ENCODE data around the gene METAP2.
"Not testable (repeated sequence)": the region's sequence is repeated elsewhere in the genome, so short reads cannot be mapped to it uniquely, and the experiment has no call there.

METAP2 gene

GRCh38 chr12:95473884-95474659, at the start of gene METAP2:
TSS of gene METAP2 (plus strand) at chr12:95474152. CDS start at chr12:95474180, 28 bp downstream.
- DNase-seq (ENCODE audit: low read depth) = peak; percentile 95

- no peak for DNase-seq (ENCODE audit: low read depth)
Measured at GRCh38 chr12:95424271-95424994, 49.5 kb upstream of the METAP2 start.

GRCh38 chr12:95429172-95429510, 44.8 kb upstream of the METAP2 start:
- DNase-seq (ENCODE audit: low read depth) = no peak

- no peak for DNase-seq (ENCODE audit: low read depth)
Measured at GRCh38 chr12:95431120-95431519, 42.8 kb upstream of the METAP2 start.

GRCh38 chr12:95435355-95435754, 38.6 kb upstream of the METAP2 start:
- no peak for DNase-seq (ENCODE audit: low read depth)

GRCh38 chr12:95437565-95437964, 36.4 kb upstream of the METAP2 start:
- DNase-seq (ENCODE audit: low read depth) = no peak

GRCh38 chr12:95439461-95440230, 34.3 kb upstream of the METAP2 start:
- DNase-seq (ENCODE audit: low read depth) = no peak

GRCh38 chr12:95440401-95440800, 33.6 kb upstream of the METAP2 start:
- DNase-seq (ENCODE audit: low read depth) = no peak

GRCh38 chr12:95443459-95443858, 30.5 kb upstream of the METAP2 start:
- DNase-seq (ENCODE audit: low read depth) = no peak

- DNase-seq (ENCODE audit: low read depth) = not testable (repeated sequence)
Measured at GRCh38 chr12:95445099-95445498, 28.9 kb upstream of the METAP2 start.

- no peak for DNase-seq (ENCODE audit: low read depth)
Measured at GRCh38 chr12:95445884-95446505, 28.0 kb upstream of the METAP2 start.

- DNase-seq (ENCODE audit: low read depth) = no peak
Measured at GRCh38 chr12:95446506-95446900, 27.4 kb upstream of the METAP2 start.

- not testable (repeated sequence) for DNase-seq (ENCODE audit: low read depth)
Measured at GRCh38 chr12:95449656-95450055, 24.3 kb upstream of the METAP2 start.

GRCh38 chr12:95452501-95452900, 21.5 kb upstream of the METAP2 start:
- DNase-seq (ENCODE audit: low read depth) = not testable (repeated sequence)

- not testable (repeated sequence) for DNase-seq (ENCODE audit: low read depth)
Measured at GRCh38 chr12:95453881-95454280, 20.1 kb upstream of the METAP2 start.

GRCh38 chr12:95454780-95455215, 19.2 kb upstream of the METAP2 start:
- not testable (repeated sequence) for DNase-seq (ENCODE audit: low read depth)

GRCh38 chr12:95457605-95458004, 16.3 kb upstream of the METAP2 start:
- DNase-seq (ENCODE audit: low read depth) = not testable (repeated sequence)

GRCh38 chr12:95458761-95459160, 15.2 kb upstream of the METAP2 start:
- DNase-seq (ENCODE audit: low read depth) = no peak

- DNase-seq (ENCODE audit: low read depth) = no peak
Measured at GRCh38 chr12:95459310-95459709, 14.6 kb upstream of the METAP2 start.

GRCh38 chr12:95460105-95460504, 13.8 kb upstream of the METAP2 start:
- no peak for DNase-seq (ENCODE audit: low read depth)

GRCh38 chr12:95460896-95461295, 13.1 kb upstream of the METAP2 start:
- no peak for DNase-seq (ENCODE audit: low read depth)

GRCh38 chr12:95462081-95462480, 11.9 kb upstream of the METAP2 start:
- no peak for DNase-seq (ENCODE audit: low read depth)
